HL-60 (cell line): ENCODE data around the gene TLK2.
"Not testable (repeated sequence)": the region's sequence is repeated elsewhere in the genome, so short reads cannot be mapped to it uniquely, and the experiment has no call there.

ENCODE experiments used
- CTCF ChIP-seq: IDR thresholded peaks from one replicate; pipeline ENCODE4 v1.5.1; 2011; ENCODE audit warnings: low read length, control low read depth, inconsistent platforms; ENCODE audit not compliant: insufficient read depth
- POLR2AphosphoS5 ChIP-seq: IDR thresholded peaks from 2 replicates; pipeline ENCODE4 v1.6.1; 2012; ENCODE audit warnings: low read depth
- REST ChIP-seq: IDR thresholded peaks from 2 replicates; pipeline ENCODE4 v1.6.1; 2012; ENCODE audit warnings: low read depth; ENCODE audit not compliant: insufficient replicate concordance
- SPI1 ChIP-seq: IDR thresholded peaks from 2 replicates; pipeline ENCODE4 v1.6.1; 2012; ENCODE audit warnings: low read depth, mild to moderate bottlenecking, borderline replicate concordance

- not testable (repeated sequence) for TF ChIP-seq CTCF, POLR2AphosphoS5, REST, SPI1
These were observed 62.4 kb downstream of the TLK2 start for GRCh38 chr17:62541073-62541472.
